ENCODE results near the gene PIAS4. TPM values are rescaled to one million over a fixed set of nuclear protein-coding genes. Genes with fewer than 3 reads are reported as not detected.

PIAS4 gene
- total RNA-seq, 1 donor from 2014 or later, result 26.0 TPM

- Histone ChIP-seq H4K20me1 (ENCODE audit: insufficient read depth, low read length) (peaks cover 34% of the 10 kb centered on the region), H3K9me3 (ENCODE audit: insufficient read depth, low read depth, low read length) (no peaks in the 10 kb centered on the region), H3K79me2 (ENCODE audit: insufficient read depth, low read length) (peaks cover 39% of the 10 kb centered on the region), H3K4me2 (ENCODE audit: low read length) (peak overlapping the region; percentile 83), H2AFZ (ENCODE audit: low read depth, low read length) (no peak overlapping the region), H3K9ac (ENCODE audit: low read length) (peak overlapping the region; percentile 78), H3K4me3 (ENCODE audit: insufficient read depth, low read depth, low read length) (peak overlapping the region; percentile 57), H3K4me1 (ENCODE audit: insufficient read depth, low read length) (peaks cover 19% of the 10 kb centered on the region), H3K36me3 (ENCODE audit: insufficient read depth, low read length) (no peaks in the 10 kb centered on the region), H3K27me3 (ENCODE audit: insufficient read depth, low read length) (no peaks in the 10 kb centered on the region), H3K27ac (ENCODE audit: low read depth, low read length) (peak overlapping the region; percentile 50)
- DNase-seq (ENCODE audit: low read depth), result no peak
- peaks cover 3% of the 10 kb centered on the region for H3K4me1 Mint-ChIP-seq (ENCODE audit: low read depth, unreplicated experiment)
- TF ChIP-seq EZH2 (IDR thresholded peaks at IDR 0.05; ENCODE audit: insufficient read depth, low read length) (no peak), CTCF (IDR thresholded peaks at IDR 0.05; ENCODE audit: insufficient read depth, low read depth, low read length) (no peak)
- no peak overlapping the region for H3K27ac Mint-ChIP-seq (ENCODE audit: unreplicated experiment)
- no peaks in the 10 kb centered on the region for H3K27me3 Mint-ChIP-seq (ENCODE audit: low read depth, unreplicated experiment)
- H3K9me3 Mint-ChIP-seq (ENCODE audit: unreplicated experiment), result no peaks in the 10 kb centered on the region
- H3K4me3 Mint-ChIP-seq (ENCODE audit: unreplicated experiment), result peak overlapping the region; percentile 50
- no peaks in the 10 kb centered on the region for H3K36me3 Mint-ChIP-seq (ENCODE audit: low read depth, unreplicated experiment)
- FAIRE-seq, result no peak
Observed at GRCh38 chr19:4066176-4066606, 58.7 kb downstream of the PIAS4 start.

DNA sequence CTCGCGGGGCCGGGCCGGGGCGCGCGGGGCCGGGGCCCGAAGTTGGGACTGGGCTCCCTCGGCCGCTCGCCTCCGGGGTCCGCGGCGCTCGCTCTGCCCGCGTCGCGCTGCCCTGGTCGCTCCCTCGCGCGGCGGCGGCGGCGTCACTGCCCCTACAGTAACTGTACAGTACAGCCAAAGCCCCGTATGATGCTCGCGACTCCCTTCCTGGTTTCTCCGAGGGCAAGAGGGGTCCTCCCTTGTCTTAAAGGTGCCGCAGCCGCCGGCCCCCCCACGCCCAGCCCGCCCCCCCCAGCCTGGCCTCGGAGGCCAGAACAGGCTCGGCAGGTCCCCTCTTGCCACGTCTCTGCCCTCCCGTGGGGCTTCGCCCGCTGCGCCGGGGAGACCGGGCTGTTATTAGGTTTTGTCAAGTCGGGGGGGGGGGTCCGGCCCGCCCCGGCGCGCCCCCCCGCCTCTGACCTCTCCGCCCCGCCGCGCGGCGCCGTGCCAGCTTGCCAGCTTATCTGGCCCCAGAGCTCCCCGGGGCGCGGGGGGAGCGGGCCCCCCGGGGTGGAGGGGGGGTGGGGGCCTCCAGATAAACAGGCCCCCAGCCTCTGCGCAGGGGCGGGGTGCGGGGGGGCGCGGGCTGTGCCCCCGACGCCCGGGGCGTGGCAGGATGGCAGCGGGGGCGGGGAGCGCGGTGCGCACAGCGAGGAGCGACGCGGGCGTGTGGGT, 59.3 kb downstream of the PIAS4 start, which contains the start of gene ZBTB7A:
Gene ZBTB7A, minus strand, starts transcription at position 218 of the 714 bp plus-strand sequence. CDS start 11,667 bp downstream, outside the sequence.
- TF ChIP-seq CTCF (IDR thresholded peaks at IDR 0.05; ENCODE audit: insufficient read depth, low read depth, low read length) (no peak), EZH2 (IDR thresholded peaks at IDR 0.05; ENCODE audit: insufficient read depth, low read length) (no peak)
- H3K4me1 ChIP-seq (ENCODE audit: insufficient read depth, low read length), result peaks cover 13% of the 10 kb centered on the region
- H3K4me2 ChIP-seq (ENCODE audit: low read length), result peak within 1 kb of the TSS; percentile 83
- H3K27ac ChIP-seq (ENCODE audit: low read depth, low read length), result peak within 1 kb of the TSS; percentile 50
- peak within 1 kb of the TSS; percentile 78 for H3K4me3 Mint-ChIP-seq (ENCODE audit: unreplicated experiment)
- no peaks in the 10 kb centered on the region for H3K36me3 Mint-ChIP-seq (ENCODE audit: low read depth, unreplicated experiment)
- no peaks in the 10 kb centered on the region for H3K9me3 Mint-ChIP-seq (ENCODE audit: unreplicated experiment)
- FAIRE-seq, result no peak
- no peaks in the 10 kb centered on the region for H3K27me3 ChIP-seq (ENCODE audit: insufficient read depth, low read length)
- H3K4me3 ChIP-seq (ENCODE audit: insufficient read depth, low read depth, low read length), result peak within 1 kb of the TSS; percentile 57
- H3K27me3 Mint-ChIP-seq (ENCODE audit: low read depth, unreplicated experiment), result no peaks in the 10 kb centered on the region
- H4K20me1 ChIP-seq (ENCODE audit: insufficient read depth, low read length), result peaks cover 28% of the 10 kb centered on the region
- H3K79me2 ChIP-seq (ENCODE audit: insufficient read depth, low read length), result peaks cover 33% of the 10 kb centered on the region
- no peaks in the 10 kb centered on the region for H3K36me3 ChIP-seq (ENCODE audit: insufficient read depth, low read length)
- peak within 1 kb of the TSS; percentile 78 for H3K9ac ChIP-seq (ENCODE audit: low read length)
- peak; percentile 43 for DNase-seq (ENCODE audit: low read depth)
- H2AFZ ChIP-seq (ENCODE audit: low read depth, low read length), result peak within 1 kb of the TSS; percentile 26
- H3K9me3 ChIP-seq (ENCODE audit: insufficient read depth, low read depth, low read length), result no peaks in the 10 kb centered on the region
- H3K4me1 Mint-ChIP-seq (ENCODE audit: low read depth, unreplicated experiment), result peaks cover 3% of the 10 kb centered on the region
- no peak within 1 kb of the TSS for H3K27ac Mint-ChIP-seq (ENCODE audit: unreplicated experiment)

Measured in astrocyte (in vitro differentiated cells and primary cell).